Liver (tissue), 9 donors: ENCODE data around the gene SEBOX. TPM values are rescaled to one million over a fixed set of nuclear protein-coding genes. Genes with fewer than 3 reads are reported as not detected.

ENCODE experiments used
- DNase-seq: peaks from one replicate; pipeline ENCODE4 v3.0.0-alpha.2; 2017; ENCODE audit warnings: low spot score
- H3K27ac ChIP-seq, 2 donors: one replicate each; pipeline ENCODE4 v1.7.0; 2013; ENCODE audit warnings: inconsistent platforms in 2 of 2, low read length in 2 of 2, control low read depth in 1 of 2, low read depth in 1 of 2, mild to moderate bottlenecking in 1 of 2
- H3K27me3 ChIP-seq, 4 donors: one replicate each; pipeline versions ENCODE4 v1.6.1 to v1.7.0; 2013; ENCODE audit warnings: low read length in 3 of 4, inconsistent platforms in 1 of 4, mild to moderate bottlenecking in 1 of 4, moderate library complexity in 1 of 4; ENCODE audit not compliant: control insufficient read depth in 4 of 4, insufficient read depth in 4 of 4
- H3K36me3 ChIP-seq, 4 donors: one replicate each; pipeline versions ENCODE4 v1.6.1 to v1.7.0; 2013; ENCODE audit warnings: low read length in 3 of 4, mild to moderate bottlenecking in 3 of 4, low read depth in 1 of 4, moderate library complexity in 1 of 4; ENCODE audit not compliant: control insufficient read depth in 4 of 4, insufficient read depth in 3 of 4
- H3K4me1 ChIP-seq, 4 donors: one replicate each; pipeline versions ENCODE4 v1.6.1 to v1.7.0; 2013; ENCODE audit warnings: low read length in 3 of 4, mild to moderate bottlenecking in 3 of 4, moderate library complexity in 1 of 4; ENCODE audit not compliant: control insufficient read depth in 4 of 4, insufficient read depth in 4 of 4
- H3K4me3 ChIP-seq, 3 donors: one replicate each; pipeline versions ENCODE4 v1.6.1 to v1.7.0; 2013; ENCODE audit warnings: low read length in 3 of 3, control low read depth in 1 of 3, low read depth in 1 of 3, mild to moderate bottlenecking in 1 of 3
- H3K9ac ChIP-seq, 2 donors: one replicate each; pipeline ENCODE4 v1.7.0; 2013; ENCODE audit warnings: low read length in 2 of 2, mild to moderate bottlenecking in 2 of 2, moderate library complexity in 2 of 2, control low read depth in 1 of 2, low read depth in 1 of 2
- H3K9me3 ChIP-seq, 4 donors: one replicate each; pipeline versions ENCODE4 v1.6.1 to v1.7.0; 2013; ENCODE audit warnings: low read length in 3 of 4; ENCODE audit not compliant: control insufficient read depth in 4 of 4
- EGR1 ChIP-seq, 2 donors: IDR thresholded peaks; 2 replicates each; pipeline ENCODE4 v1.6.1; 2016 to 2018; ENCODE audit warnings: antibody characterized with exemption in 2 of 2, low read depth in 2 of 2
- FOXA2 ChIP-seq: IDR thresholded peaks from 2 replicates; pipeline ENCODE4 v1.6.1; 2016; ENCODE audit warnings: antibody characterized with exemption
- GABPA ChIP-seq, 2 donors: IDR thresholded peaks in 1 of 2; conservative IDR thresholded peaks in 1 of 2; 2 replicates each; pipeline ENCODE4 v1.6.1; 2016; ENCODE audit warnings: antibody characterized with exemption in 2 of 2, mild to moderate bottlenecking in 1 of 2, moderate library complexity in 1 of 2
- HNF4A ChIP-seq, 2 donors: conservative IDR thresholded peaks; 2 replicates each; pipeline ENCODE4 v1.6.1; 2016; ENCODE audit warnings: antibody characterized with exemption in 2 of 2, mild to moderate bottlenecking in 2 of 2
- JUND ChIP-seq, 2 donors: IDR thresholded peaks; 2 replicates each; pipeline ENCODE4 v1.6.1; 2016; ENCODE audit warnings: antibody characterized with exemption in 2 of 2
- NR2F2 ChIP-seq: IDR thresholded peaks from 2 replicates; pipeline ENCODE4 v1.6.1; 2016; ENCODE audit warnings: antibody characterized with exemption
- RAD21 ChIP-seq, 2 donors: IDR thresholded peaks; 2 replicates each; pipeline ENCODE4 v1.6.1; 2016; ENCODE audit warnings: antibody characterized with exemption in 2 of 2, mild to moderate bottlenecking in 2 of 2
- RXRA ChIP-seq, 2 donors: IDR thresholded peaks; 2 replicates each; pipeline ENCODE4 v1.6.1; 2017 to 2018; ENCODE audit warnings: antibody characterized with exemption in 2 of 2, mild to moderate bottlenecking in 1 of 2
- SP1 ChIP-seq: IDR thresholded peaks from 2 replicates; pipeline ENCODE4 v1.6.1; 2018; ENCODE audit warnings: antibody characterized with exemption, mild to moderate bottlenecking
- TAF1 ChIP-seq: conservative IDR thresholded peaks from 2 replicates; pipeline ENCODE4 v1.6.1; 2016; ENCODE audit warnings: antibody characterized with exemption, mild to moderate bottlenecking
- YY1 ChIP-seq: IDR thresholded peaks from 2 replicates; pipeline ENCODE4 v1.6.1; 2016; ENCODE audit warnings: antibody characterized with exemption, mild to moderate bottlenecking
- WGBS: extraction: QIAGEN DNeasy Blood & Tissue Kit; methylation state at CpG from one replicate; pipeline ENCODE4 v1.1.7; 2013; 5-methylcytosine and 5-hydroxymethylcytosine counted together
- polyA plus RNA-seq, 2 donors: library from polyadenylated mRNA; stranded (reverse) in 1 of 2; unstranded in 1 of 2; fragments of 200-250 nt in 1 of 2; fragments of >200 nt in 1 of 2; fragmentation: Nextera tagmentation in 1 of 2; extraction: Ambion mirVana in 1 of 2; gene quantifications; one replicate each; pipeline versions ENCODE4 v1.2.1 to v1.2.3, GENCODE V29; 2013 to 2015
- total RNA-seq, 2 donors: library from RNA; depleted of rRNA; stranded (reverse); fragments of >200 nt; gene quantifications; one replicate each; pipeline ENCODE4 v1.2.3, GENCODE V29; 2014
- TF ChIP-seq, protein P1 (sequence below): IDR thresholded peaks from 2 replicates; pipeline ENCODE4 v1.6.1; 2016; ENCODE audit warnings: antibody characterized with exemption, mild to moderate bottlenecking
- TF ChIP-seq, protein P2 (sequence below): IDR thresholded peaks from 2 replicates; pipeline ENCODE4 v1.6.1; 2016; ENCODE audit warnings: antibody characterized with exemption
- TF ChIP-seq, protein P3 (sequence below): IDR thresholded peaks from 2 replicates; pipeline ENCODE4 v1.6.1; 2016; ENCODE audit warnings: antibody characterized with exemption
- donor health status: healthy.
- donor health status: healthy.
- donor health status: healthy.
- donor health status: healthy.
- donor health status: healthy.

The SEBOX gene
- total and polyA plus RNA-seq, 4 donors, result 0.19 to 0.59 TPM; not detected in 2

DNA sequence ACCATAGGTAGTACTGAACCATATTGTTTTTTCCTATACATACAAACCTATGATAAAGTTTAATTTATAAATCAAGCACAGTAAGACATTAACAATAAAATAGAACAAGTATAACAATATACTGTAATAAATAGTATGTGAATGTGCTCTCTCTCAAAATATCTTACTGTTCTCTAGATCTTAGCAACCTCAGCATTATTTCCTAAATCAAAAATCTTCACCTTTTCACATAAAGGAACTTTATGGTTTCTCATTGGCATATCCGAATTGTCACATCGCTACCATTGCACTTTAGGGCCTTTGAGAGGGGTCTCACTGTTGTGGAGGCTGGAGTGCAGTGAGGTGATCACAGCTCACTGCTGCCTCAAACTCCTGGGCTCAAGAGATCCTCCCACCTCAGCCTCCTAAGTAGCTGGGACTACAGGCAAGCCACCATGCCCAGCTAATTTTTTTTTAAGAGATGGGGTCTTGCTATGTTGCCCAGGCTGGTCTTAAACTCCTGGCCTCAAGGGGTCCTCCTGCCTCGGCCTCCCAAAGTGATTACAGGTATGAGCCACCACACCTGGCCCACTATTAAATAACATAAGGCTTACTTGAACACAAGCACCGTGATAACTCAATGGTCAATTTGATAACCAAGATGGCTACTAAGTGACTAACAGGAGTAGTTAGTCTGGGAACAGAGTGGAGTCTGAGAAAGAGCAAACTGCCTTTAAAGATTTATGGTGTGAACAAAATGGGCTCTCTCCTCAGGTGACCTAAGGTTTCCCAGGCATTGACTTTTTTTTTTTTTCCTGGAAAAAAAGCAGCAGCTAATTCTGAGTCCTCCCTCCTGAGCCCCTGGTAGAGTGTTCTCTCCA lies 48.9 kb downstream of the SEBOX start:
- TF ChIP-seq TAF1, result no peak
- no peak for TF ChIP-seq SP1
- TF ChIP-seq EGR1 (IDR thresholded peaks at IDR 0.05; ENCODE audit: low read depth in 2 of 2), result no peak
- TF ChIP-seq, protein P1, sequence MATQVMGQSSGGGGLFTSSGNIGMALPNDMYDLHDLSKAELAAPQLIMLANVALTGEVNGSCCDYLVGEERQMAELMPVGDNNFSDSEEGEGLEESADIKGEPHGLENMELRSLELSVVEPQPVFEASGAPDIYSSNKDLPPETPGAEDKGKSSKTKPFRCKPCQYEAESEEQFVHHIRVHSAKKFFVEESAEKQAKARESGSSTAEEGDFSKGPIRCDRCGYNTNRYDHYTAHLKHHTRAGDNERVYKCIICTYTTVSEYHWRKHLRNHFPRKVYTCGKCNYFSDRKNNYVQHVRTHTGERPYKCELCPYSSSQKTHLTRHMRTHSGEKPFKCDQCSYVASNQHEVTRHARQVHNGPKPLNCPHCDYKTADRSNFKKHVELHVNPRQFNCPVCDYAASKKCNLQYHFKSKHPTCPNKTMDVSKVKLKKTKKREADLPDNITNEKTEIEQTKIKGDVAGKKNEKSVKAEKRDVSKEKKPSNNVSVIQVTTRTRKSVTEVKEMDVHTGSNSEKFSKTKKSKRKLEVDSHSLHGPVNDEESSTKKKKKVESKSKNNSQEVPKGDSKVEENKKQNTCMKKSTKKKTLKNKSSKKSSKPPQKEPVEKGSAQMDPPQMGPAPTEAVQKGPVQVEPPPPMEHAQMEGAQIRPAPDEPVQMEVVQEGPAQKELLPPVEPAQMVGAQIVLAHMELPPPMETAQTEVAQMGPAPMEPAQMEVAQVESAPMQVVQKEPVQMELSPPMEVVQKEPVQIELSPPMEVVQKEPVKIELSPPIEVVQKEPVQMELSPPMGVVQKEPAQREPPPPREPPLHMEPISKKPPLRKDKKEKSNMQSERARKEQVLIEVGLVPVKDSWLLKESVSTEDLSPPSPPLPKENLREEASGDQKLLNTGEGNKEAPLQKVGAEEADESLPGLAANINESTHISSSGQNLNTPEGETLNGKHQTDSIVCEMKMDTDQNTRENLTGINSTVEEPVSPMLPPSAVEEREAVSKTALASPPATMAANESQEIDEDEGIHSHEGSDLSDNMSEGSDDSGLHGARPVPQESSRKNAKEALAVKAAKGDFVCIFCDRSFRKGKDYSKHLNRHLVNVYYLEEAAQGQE, result no peak
- TF ChIP-seq NR2F2, result no peak
- TF ChIP-seq RAD21 (IDR thresholded peaks at IDR 0.05), result no peak
- Histone ChIP-seq H3K9ac (no peak overlapping the region), H3K4me3 (no peak overlapping the region), H3K27me3 (no peaks in the 10 kb centered on the region), H3K27ac (no peak overlapping the region), H3K9me3 (no peaks in the 10 kb centered on the region), H3K4me1 (peaks cover 4 to 31% (median 22%) of the 10 kb centered on the region in 4 donors), H3K36me3 (no peaks in the 10 kb centered on the region)
- no peak for DNase-seq
- 97% methylated on average over 4 of the region's 4 CpGs for WGBS

DNA sequence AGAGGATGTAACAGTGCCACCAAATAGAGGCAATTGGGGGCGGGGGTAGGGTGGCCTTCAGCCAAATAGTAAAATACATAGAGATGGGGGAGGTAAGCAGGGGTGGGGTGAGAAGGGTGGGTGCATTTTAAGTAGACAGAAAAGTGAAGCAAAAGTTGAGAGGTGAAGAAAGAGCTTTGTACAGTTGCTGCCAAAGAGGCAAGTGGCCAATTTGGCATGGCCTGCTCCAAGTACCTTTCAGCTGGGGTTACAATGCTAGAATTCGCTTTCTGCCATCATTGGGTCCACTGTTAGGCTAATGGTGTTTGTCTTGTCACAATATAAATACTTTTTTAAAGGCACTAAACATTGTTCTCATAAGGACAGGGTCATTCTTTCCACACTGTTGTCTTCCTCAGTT lies 51.2 kb downstream of the SEBOX start:
- Histone ChIP-seq H3K27me3 (no peaks in the 10 kb centered on the region), H3K27ac (no peak overlapping the region), H3K36me3 (no peaks in the 10 kb centered on the region), H3K4me1 (peaks cover 4 to 13% (median 8%) of the 10 kb centered on the region in 4 donors), H3K9ac (no peak overlapping the region), H3K9me3 (no peaks in the 10 kb centered on the region), H3K4me3 (no peak overlapping the region)
- WGBS, result 68% methylated on average over 2 of the region's 2 CpGs
- TF ChIP-seq SP1 (no peak), YY1 (no peak), NR2F2 (no peak), FOXA2 (no peak), RAD21 (IDR thresholded peaks at IDR 0.05) (no peak), HNF4A (conservative IDR thresholded peaks at IDR 0.05) (no peak), EGR1 (IDR thresholded peaks at IDR 0.05; ENCODE audit: low read depth in 2 of 2) (no peak), JUND (IDR thresholded peaks at IDR 0.05) (no peak), GABPA (IDR thresholded peaks at IDR 0.05 in 1 of 2, conservative IDR thresholded peaks at IDR 0.05 in 1 of 2) (no peak), RXRA (IDR thresholded peaks at IDR 0.05) (no peak)
- TF ChIP-seq, protein P2, sequence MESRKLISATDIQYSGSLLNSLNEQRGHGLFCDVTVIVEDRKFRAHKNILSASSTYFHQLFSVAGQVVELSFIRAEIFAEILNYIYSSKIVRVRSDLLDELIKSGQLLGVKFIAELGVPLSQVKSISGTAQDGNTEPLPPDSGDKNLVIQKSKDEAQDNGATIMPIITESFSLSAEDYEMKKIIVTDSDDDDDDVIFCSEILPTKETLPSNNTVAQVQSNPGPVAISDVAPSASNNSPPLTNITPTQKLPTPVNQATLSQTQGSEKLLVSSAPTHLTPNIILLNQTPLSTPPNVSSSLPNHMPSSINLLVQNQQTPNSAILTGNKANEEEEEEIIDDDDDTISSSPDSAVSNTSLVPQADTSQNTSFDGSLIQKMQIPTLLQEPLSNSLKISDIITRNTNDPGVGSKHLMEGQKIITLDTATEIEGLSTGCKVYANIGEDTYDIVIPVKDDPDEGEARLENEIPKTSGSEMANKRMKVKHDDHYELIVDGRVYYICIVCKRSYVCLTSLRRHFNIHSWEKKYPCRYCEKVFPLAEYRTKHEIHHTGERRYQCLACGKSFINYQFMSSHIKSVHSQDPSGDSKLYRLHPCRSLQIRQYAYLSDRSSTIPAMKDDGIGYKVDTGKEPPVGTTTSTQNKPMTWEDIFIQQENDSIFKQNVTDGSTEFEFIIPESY, result no peak
- TF ChIP-seq, protein P3, sequence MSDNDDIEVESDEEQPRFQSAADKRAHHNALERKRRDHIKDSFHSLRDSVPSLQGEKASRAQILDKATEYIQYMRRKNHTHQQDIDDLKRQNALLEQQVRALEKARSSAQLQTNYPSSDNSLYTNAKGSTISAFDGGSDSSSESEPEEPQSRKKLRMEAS, result no peak
- no peak for DNase-seq

Other genes with a start within 250 kb of the SEBOX start
- gene TMEM97, start 46.0 kb downstream of the SEBOX start, total RNA-seq, result 10 to 100 TPM; 53.0 to 90.2 TPM
- gene TMEM97, start 46.0 kb downstream of the SEBOX start, polyA plus RNA-seq, result 10 to 100 TPM; 29.5 to 74.0 TPM
- 10 to 100 TPM; 15.5 to 22.4 TPM for gene IFT20, start 29.7 kb downstream of the SEBOX start, total RNA-seq
- gene IFT20, start 29.7 kb downstream of the SEBOX start, polyA plus RNA-seq, result 10 to 100 TPM; 27.0 to 37.1 TPM
- 10 to 100 TPM; 11.7 to 21.9 TPM for gene TNFAIP1, start 29.4 kb downstream of the SEBOX start, total RNA-seq
- 10 to 100 TPM; 17.4 to 31.7 TPM for gene TNFAIP1, start 29.4 kb downstream of the SEBOX start, polyA plus RNA-seq
- gene POLDIP2, start 7.7 kb downstream of the SEBOX start, total RNA-seq, result 100 to 1,000 TPM in 1 of 2 donors, 10 to 100 TPM in 1; 65.5 to 117 TPM
- 100 to 1,000 TPM in 1 of 2 donors, 10 to 100 TPM in 1; 90.2 to 150 TPM for gene POLDIP2, start 7.7 kb downstream of the SEBOX start, polyA plus RNA-seq
- 1,000 to 10,000 TPM; 1,668 to 3,689 TPM for gene VTN, start 5.1 kb upstream of the SEBOX start, total RNA-seq
- 1,000 to 10,000 TPM; 3,352 to 4,059 TPM for gene VTN, start 5.1 kb upstream of the SEBOX start, polyA plus RNA-seq
- gene SARM1, start 6.5 kb upstream of the SEBOX start, total RNA-seq, result 1 to 10 TPM; 4.9 to 5.4 TPM
- gene SARM1, start 6.5 kb upstream of the SEBOX start, polyA plus RNA-seq, result 1 to 10 TPM; 2.4 to 5.4 TPM
- gene SLC46A1, start 41.0 kb upstream of the SEBOX start, total RNA-seq, result 10 to 100 TPM; 13.6 to 47.9 TPM
- 10 to 100 TPM; 17.9 to 20.4 TPM for gene SLC46A1, start 41.0 kb upstream of the SEBOX start, polyA plus RNA-seq
- under 1 TPM; 0.25 to 0.47 TPM for gene SLC13A2, start 108.4 kb upstream of the SEBOX start, total RNA-seq
- under 1 TPM; 0.10 to 0.52 TPM for gene SLC13A2, start 108.4 kb upstream of the SEBOX start, polyA plus RNA-seq
- gene FOXN1, start 141.1 kb upstream of the SEBOX start, total RNA-seq, result not detected
- gene FOXN1, start 141.1 kb upstream of the SEBOX start, polyA plus RNA-seq, result not detected
- gene UNC119, start 187.4 kb upstream of the SEBOX start, total RNA-seq, result 10 to 100 TPM; 14.0 to 20.0 TPM
- 10 to 100 TPM; 16.0 to 16.2 TPM for gene UNC119, start 187.4 kb upstream of the SEBOX start, polyA plus RNA-seq
- gene PIGS, start 206.3 kb upstream of the SEBOX start, total RNA-seq, result 10 to 100 TPM; 12.4 to 29.5 TPM
- gene PIGS, start 206.3 kb upstream of the SEBOX start, polyA plus RNA-seq, result 10 to 100 TPM in 1 of 2 donors, 1 to 10 TPM in 1; 7.3 to 14.2 TPM
- 100 to 1,000 TPM; 104 to 131 TPM for gene ALDOC, start 211.7 kb upstream of the SEBOX start, total RNA-seq
- gene ALDOC, start 211.7 kb upstream of the SEBOX start, polyA plus RNA-seq, result 10 to 100 TPM; 40.1 to 85.1 TPM
- gene SPAG5, start 233.8 kb upstream of the SEBOX start, total RNA-seq, result 10 to 100 TPM; 13.8 to 41.8 TPM
- 10 to 100 TPM; 10.6 to 11.8 TPM for gene SPAG5, start 233.8 kb upstream of the SEBOX start, polyA plus RNA-seq
- 10 to 100 TPM in 1 of 2 donors, 1 to 10 TPM in 1; 1.8 to 14.5 TPM for gene RSKR, start 249.0 kb upstream of the SEBOX start, total RNA-seq
- under 1 TPM; 0.63 to 0.67 TPM for gene RSKR, start 249.0 kb upstream of the SEBOX start, polyA plus RNA-seq